HFF-Myc (cell line): ENCODE measurements around the gene MAN1A2.
"Not testable (repeated sequence)": the region's sequence is repeated elsewhere in the genome, so short reads cannot be mapped to it uniquely, and the experiment has no call there.

Experiments used
- DNase-seq: peaks from one replicate; pipeline ENCODE4 v3.0.0-alpha.2; 2011; ENCODE audit warnings: low read depth; ENCODE audit errors: extremely low read depth
- H3K4me3 ChIP-seq: replicated peaks from 2 replicates; pipeline ENCODE4 v1.5.1; 2011; ENCODE audit warnings: low read depth, mild to moderate bottlenecking, control low read depth, low read length
- TF ChIP-seq, protein P1 (sequence below): IDR thresholded peaks from 2 replicates; pipeline ENCODE4 v1.5.1; 2012; ENCODE audit warnings: mild to moderate bottlenecking, low read depth, low read length, control low read depth; ENCODE audit errors: missing control alignments

The MAN1A2 gene

DNA sequence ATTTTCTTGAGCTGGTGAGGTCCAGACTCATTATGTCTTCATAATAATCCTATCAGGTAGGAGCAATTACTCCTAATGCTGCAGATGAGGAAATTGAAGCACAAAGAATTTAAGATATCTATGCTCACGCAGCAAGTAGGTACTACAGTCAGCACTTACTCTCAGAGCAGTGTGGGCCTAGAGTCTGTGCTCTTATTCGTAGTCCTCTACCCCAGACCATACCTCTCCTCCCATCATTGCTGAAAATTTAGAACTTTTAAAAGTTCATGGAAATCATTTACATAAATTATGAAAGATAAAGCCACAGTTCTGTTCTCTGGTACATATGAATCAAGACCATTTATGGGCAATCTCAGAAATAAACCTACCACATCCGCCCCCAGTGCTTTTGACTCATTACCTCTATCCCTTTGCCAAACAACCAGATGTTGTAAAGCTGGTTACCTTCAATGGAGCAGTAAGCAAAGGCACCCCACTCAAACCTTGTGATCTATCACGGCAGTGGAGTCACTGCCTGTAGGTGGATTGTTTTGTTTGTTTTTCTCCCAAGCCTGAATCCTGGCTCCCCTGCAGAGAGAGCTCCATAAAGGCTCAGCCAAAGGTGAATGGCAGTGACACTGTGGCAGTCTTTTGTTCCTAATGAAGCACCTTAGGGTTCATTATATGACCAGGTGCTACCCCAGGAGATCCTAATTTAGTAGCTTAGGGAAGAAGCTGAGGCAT lies 20.9 kb upstream of the MAN1A2 start:
- TF ChIP-seq, protein P1, sequence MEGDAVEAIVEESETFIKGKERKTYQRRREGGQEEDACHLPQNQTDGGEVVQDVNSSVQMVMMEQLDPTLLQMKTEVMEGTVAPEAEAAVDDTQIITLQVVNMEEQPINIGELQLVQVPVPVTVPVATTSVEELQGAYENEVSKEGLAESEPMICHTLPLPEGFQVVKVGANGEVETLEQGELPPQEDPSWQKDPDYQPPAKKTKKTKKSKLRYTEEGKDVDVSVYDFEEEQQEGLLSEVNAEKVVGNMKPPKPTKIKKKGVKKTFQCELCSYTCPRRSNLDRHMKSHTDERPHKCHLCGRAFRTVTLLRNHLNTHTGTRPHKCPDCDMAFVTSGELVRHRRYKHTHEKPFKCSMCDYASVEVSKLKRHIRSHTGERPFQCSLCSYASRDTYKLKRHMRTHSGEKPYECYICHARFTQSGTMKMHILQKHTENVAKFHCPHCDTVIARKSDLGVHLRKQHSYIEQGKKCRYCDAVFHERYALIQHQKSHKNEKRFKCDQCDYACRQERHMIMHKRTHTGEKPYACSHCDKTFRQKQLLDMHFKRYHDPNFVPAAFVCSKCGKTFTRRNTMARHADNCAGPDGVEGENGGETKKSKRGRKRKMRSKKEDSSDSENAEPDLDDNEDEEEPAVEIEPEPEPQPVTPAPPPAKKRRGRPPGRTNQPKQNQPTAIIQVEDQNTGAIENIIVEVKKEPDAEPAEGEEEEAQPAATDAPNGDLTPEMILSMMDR, result no peak
- DNase-seq, result no peak
- no peak overlapping the region for H3K4me3 ChIP-seq

DNA sequence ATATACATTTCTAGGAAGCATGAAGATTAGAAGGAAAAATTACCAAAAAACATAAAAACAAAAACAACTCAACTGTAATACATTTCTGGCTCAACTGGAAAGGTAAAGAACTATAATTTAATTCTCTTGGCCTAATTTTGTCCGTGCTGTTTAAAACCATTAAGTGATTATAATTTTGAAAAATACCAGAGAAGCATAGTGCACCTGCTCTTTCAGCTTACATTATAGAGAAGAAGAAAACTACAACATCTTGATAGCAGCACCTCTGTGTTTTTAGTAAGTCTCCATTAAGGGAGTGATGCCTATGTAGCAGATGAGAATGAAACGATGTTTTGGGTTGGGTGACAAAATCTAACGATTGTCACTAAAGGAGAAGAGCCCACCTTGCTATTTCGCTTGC lies 19.3 kb upstream of the MAN1A2 start:
- no peak overlapping the region for H3K4me3 ChIP-seq
- TF ChIP-seq, protein P1, result no peak

DNA sequence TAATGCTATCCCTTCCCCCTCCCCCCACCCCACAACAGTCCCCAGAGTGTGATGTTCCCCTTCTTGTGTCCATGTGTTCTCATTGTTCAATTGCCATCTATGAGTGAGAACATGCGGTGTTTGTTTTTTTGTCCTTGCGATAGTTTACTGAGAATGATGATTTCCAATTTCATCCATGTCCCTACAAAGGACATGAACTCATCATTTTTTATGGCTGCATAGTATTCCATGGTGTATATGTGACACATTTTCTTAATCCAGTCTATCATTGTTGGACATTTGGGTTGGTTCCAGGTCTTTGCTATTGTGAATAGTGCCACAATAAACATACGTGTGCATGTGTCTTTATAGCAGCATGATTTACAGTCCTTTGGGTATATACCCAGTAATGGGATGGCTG lies 14.6 kb upstream of the MAN1A2 start:
- DNase-seq, H3K4me3 ChIP-seq: not testable (repeated sequence)

More for the DNA sequence above, 19.3 kb upstream of the MAN1A2 start:
- no peak for DNase-seq

GRCh38 chr1:117357833-117358603 lies 9.2 kb upstream of the MAN1A2 start:
- not testable (repeated sequence) for H3K4me3 ChIP-seq, DNase-seq

DNA sequence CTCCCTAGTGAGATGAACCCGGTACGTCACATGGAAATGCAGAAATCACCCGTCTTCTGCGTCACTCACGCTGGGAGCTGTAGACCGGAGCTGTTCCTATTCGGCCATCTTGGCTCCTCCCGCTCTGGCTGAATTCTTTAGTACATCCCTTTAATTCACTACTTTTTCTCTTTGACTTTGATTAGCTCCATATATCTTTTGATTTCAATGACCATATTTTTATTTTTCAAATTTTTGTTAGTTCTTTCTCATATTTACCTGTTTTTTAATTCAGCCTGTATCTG lies 8.7 kb upstream of the MAN1A2 start:
- not testable (repeated sequence) for H3K4me3 ChIP-seq, DNase-seq

DNA sequence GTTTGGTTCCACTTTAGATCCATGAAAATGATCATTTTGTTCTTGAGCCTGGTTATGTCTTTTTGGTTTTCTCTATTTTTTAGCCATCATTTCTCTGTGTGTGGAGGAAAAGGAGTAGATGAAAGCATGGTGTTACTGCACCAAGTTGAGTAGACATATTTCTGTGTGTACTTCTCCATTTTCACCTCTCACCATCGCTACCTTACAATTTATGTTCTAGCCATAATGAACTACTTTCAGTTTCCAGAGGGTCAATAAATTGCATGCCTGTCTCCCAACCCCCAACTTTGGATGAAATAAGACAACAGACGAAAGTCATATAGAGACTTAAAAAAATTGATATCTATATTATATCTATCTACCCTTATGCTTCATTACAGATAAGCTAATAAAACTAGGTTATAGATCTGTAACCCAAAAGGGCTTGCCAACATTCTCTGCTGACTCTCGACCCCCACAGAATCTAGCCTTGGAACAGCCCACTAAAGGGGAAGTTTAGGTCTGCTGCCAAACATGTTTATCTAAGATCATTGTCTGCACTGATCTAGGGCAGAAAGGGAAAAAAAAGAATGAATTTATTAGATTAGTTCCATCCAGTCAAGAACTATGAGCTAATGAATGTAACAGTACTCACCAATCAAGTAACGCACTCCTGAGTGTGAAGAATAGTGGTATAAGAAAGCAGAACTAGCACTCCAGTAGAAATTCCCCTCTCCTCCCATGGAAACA lies 7.5 kb upstream of the MAN1A2 start:
- DNase-seq, result no peak
- TF ChIP-seq, protein P1, result no peak
- no peak overlapping the region for H3K4me3 ChIP-seq

DNA sequence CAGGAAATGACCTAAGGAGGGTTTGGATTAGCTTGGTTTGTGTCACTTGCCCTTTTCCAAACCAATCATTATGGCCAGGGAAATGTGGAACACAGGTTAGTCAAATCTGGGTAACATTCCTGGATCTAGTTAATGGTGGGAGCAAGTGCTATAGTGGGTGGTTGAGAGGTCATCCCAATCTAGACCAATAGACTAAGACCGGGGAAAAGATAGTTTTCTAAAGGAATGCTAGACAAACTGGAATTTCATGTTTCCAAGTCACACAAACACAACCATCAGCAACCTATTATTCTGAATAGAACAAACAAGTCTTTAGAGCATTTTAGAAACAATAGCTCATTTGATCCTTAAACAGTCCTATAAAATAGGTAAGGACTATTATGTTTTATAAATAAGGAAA lies 4.3 kb upstream of the MAN1A2 start:
- TF ChIP-seq, protein P1, result no peak
- no peak overlapping the region for H3K4me3 ChIP-seq
- DNase-seq, result no peak

GRCh38 chr1:117363571-117364048 lies 3.6 kb upstream of the MAN1A2 start:
- DNase-seq, result no peak
- no peak overlapping the region for H3K4me3 ChIP-seq
- TF ChIP-seq, protein P1, result no peak
